Stimulated activated CD8-positive, alpha-beta memory T cell treated with anti-CD3 and anti-CD28 coated beads, Interleukin-15, amount 100 ng/mL, for 4 hours (primary cell): Measurements from ENCODE around the gene HLA-B.

ENCODE experiments used
- DNase-seq, 2 donors: peaks; one replicate each; pipeline ENCODE4 v3.0.0-alpha.2; 2020; ENCODE audit warnings: low read depth in 2 of 2

The HLA-B gene

DNA sequence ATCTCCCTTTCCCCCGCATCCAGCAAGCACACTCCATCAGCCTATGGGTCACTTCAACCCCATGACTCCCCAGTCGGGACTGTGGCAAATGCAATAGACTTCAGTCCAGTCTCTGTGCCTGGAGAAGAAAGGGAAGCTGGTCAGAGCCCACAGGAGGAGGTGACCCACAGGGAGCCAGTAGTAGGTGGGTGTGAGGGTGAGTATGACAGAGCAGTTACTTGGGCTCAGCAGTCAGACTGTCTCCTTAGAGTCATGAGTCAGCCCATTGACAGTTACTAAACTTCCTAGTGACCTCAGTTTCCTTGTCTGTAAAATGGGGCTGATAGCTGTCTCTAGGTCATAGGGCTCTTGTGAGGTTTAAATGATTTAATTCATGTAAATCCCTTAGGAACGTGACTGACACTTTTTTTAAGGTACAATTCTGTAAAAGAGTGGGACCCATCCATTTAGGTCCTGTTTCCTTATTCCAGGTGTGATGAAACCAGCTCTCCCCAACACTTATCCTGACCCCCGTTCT lies 51.2 kb downstream of the HLA-B start:
- no peak for DNase-seq

GRCh38 chr6:31304683-31305082 lies 52.3 kb downstream of the HLA-B start:
- no peak for DNase-seq
